GM19238 (cell line): ENCODE data around the gene JMJD1C.
"Not testable (repeated sequence)": the region's sequence is repeated elsewhere in the genome, so short reads cannot be mapped to it uniquely, and the experiment has no call there.

Experiments used
- DNase-seq: peaks from one replicate; pipeline ENCODE4 v3.0.0; 2011; ENCODE audit warnings: low spot score; ENCODE audit not compliant: insufficient read length

JMJD1C gene

GRCh38 chr10:63171255-63171855 lies 294.4 kb downstream of the JMJD1C start:
- DNase-seq = no peak

DNA sequence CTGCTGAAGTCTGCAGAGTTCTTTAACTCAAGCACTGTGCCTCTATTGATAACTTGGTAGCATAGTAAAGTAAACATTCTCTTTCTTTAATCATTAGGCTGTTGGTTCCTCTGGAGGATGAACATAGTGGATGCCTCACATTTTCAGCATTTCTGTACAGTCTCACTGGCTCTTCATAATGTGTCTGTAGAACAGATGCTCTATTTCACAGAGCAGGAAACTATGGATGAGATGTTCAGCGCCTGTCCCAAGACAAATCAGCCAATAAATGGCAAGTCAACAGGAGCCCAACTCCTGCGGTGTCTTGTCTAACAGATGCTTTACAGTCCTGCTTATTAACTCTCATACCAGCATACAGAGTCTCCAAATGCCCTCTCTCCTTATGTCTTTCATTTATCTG lies 296.2 kb downstream of the JMJD1C start:
- no peak for DNase-seq

DNA sequence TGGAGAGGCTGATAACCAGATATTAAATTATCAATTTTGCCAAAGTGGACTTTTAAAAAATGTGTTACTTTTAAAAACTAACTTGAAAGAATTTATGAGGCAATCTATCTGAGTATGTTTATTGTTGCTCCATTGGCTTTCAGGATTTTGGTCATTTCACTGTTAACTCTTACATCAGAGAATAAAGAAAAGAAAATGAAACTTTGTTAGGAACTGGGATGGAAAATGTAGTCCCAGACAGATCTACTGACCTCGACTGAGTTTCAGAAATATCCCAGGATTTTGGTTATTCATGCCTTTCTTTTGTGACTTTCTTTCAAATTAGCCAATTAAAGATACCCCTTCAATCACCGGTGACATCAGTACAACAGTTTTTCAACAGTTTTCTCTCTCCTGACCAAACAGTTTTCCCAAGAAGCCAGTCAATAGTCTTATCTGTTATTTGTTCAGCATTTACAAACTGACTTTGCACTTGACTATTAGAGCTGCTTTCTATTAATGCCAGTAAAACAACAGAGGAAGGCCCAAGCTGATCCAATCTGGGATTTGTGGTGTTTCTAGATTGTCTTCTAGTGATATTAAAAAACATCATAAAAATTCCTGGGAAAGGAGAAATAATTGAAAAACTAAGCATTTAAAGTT lies 296.8 kb downstream of the JMJD1C start:
- DNase-seq = no peak

DNA sequence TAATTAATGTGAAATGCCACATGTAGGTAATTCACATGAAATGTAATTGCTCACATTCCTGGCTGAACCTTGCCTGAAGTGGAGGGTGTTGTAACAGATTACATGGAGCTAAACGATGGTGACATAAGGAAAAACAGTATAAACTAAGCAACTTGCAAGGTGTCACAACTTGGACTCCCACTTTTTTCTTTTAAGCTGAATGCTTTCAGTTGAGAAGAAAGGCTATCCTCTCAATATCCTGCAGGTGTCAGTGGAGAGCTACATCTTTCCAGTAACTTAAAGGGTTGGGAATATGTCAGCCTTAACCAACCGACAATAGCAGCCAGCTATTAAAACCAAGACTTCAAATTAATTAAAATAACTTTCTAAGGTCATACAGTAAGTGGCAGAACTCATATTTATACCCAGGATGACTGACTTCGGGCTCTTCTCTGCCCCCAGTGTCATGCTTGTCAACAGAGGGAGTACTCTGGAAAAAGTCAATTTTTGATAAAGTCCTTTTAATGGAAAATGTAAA lies 299.0 kb downstream of the JMJD1C start:
- no peak for DNase-seq

GRCh38 chr10:63165249-63165648 lies 300.5 kb downstream of the JMJD1C start:
- DNase-seq = no peak

- no peak for DNase-seq
Measured at GRCh38 chr10:63164166-63164623, 301.6 kb downstream of the JMJD1C start.

DNA sequence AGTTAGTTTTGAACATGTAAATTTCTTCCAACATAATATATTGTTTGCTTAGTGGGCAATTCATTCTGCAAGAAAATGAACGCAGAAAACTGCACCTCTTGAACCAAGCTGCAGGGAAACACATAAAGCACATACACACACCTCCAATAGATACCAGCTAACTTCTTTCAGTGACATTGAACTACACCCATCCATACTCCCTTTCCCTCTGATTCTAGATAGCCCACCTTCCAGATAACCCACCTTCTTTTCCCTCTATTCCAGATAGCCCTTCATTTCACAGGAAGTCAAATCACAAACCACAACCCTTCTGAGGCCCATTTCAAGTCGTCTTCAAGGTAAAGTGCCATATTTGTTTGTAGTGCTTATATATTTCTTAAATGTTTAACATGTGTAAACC lies 304.2 kb downstream of the JMJD1C start:
- no peak for DNase-seq

DNA sequence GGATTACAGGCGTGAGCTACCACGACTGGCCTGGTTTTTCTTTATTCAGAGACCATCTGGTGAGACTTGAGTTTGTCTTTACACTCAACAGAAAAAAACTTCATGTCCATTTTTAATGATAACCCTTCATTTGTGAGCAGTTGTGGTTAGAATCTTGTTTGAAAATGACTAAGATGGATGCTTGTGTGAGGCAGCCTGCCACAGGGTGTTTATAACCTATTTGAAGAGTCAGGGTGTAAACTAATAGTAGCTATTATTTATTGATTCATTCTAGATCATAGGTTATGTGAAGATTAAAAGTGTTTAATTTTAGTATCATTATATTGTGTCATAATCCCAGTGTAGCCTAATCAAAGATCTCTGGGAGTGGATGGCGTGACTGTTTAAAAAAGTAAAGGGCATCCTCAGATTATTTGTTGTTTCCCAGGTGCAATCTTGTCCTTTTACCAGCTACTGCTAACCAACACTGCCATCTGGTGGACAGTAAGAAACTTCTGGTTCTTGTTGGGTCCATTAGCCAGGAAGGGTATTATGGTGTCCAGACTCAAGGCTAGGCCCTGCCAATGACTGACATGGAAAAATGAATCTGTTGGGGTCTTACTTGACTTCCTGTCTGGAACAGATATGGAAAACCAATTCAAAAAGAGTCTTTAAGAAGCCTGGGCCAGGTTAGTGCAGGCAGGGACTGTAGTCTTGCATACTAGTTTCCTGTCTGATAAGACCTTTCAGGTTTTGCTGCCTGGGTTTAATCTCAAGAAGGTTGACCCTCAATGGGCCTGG lies 307.7 kb downstream of the JMJD1C start:
- peak; percentile 28 for DNase-seq

DNA sequence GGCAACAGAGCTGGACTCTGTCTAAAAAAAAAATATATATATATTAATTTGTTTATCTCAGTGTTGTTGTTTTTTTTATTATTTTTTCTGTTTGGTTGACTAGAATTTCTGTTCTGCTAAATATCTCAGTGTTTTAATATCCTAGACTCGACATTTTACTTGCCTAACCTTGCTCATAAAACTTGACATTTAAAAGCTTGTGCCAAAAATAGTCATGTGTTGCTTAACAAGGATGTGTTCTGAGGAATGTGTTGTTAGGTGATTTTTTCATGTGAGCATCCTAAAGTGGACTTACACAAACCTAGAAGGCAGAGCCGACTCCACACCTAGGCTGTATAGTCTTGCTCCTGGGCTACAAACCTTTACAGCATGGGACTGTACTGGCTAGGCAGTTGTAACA lies 309.5 kb downstream of the JMJD1C start:
- no peak for DNase-seq

DNA sequence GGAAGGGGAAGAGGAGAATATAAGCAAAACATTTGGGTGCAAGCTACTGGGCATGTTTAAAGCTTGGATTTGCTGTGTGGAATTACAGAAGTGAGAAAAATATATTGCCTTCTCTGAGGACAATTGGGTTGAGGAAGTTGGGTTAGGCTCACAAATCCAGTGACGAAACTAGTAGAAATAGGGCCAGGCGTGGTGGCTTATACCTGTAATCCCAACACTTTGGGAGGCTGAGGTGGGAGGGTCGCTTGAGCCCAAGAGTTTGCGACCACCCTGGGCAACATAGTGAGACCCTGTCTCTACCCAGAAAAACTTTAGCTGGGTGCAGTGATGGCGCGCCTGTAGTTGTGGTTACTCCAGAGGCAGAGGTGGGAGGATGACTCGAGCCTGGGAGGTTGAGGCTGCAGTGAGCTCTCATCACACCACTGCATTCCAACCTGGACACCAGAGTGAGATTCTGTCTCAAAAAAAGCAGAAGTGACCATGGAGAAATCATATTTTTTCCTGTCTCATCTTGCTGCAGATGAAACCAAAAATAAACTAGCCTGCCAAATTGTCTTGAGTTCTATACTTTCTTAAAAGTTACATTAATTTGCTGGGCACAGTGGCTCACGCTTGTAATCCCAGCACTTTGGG lies 310.3 kb downstream of the JMJD1C start:
- no peak for DNase-seq

DNA sequence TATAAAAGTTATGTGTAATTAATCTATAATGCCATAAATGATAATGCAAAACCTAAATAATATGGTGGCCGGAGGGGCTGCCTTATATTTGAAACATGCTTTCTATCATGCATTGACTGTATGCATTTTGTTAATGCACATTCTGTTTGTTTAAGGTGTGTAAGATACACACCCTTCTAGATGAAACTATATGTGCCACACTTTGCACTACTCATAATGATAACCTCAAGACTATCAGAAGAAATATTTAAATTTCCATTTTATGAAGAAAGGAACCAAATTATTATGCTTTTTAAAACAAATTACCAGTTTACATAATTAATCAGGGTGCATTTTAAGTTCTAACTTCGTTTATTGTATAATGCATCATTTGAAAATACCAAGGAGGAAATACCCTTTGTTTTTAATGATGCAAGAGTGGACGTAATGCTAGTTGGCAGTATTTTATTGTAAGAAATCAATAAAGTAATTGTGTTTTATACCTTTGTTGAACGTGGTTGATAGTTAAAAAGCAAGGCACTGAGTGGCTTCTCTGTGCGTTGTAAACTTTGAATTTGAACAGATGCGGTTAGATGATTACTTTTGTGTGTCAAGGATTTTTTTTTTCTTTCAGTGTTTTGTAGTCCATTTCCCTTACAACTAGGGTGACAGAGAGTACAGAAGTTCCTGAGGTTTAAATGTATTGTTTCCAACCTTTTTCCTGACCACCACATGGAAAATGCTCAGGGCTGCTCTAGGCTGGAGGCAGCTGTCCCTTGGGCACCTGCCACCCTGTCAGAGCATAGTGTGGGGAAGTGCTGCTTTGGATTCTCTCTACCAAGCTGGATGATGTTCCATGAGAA lies 311.0 kb downstream of the JMJD1C start:
- no peak for DNase-seq

- DNase-seq = not testable (repeated sequence)
Measured at GRCh38 chr10:63153868-63154545, 311.8 kb downstream of the JMJD1C start.

DNA sequence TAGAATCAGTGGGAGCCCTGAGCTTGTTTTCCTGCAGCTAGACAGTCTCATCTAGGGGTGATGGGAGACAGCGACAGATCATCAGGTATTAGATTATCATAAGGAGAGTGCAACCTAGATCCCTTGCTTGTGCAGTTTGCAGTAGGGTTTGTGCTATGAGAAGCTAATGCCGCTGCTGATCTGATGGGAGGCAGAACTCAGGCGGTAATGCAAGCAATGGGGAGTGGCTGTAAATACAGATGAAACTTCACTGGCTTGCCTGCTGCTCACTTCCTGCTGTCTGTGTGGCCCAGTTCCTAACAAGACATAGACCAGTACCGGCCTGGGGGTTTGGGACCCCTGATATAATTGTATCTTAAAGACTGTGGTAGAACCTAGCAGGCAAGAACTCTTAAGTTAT lies 315.0 kb downstream of the JMJD1C start:
- DNase-seq = no peak

GRCh38 chr10:63146503-63146902 lies 319.3 kb downstream of the JMJD1C start:
- no peak for DNase-seq

DNA sequence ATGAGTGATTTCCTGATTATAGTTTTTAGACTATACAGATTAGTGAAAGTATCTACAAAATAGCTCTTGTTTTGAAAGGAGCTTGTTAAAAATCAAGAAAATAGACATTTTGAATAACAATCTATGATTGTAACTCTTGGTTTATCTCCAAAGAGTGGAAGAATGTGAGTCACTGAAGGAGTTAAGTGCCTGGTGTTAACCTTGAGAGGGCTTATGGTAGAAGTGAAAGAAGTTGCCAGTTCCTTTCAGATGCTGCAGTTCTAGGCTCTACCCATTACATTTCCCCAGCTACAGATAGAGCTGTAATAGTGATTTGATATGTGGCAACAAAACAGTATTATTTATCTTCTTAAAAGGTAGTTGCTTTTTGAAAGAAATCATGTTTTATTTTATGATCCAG lies 320.0 kb downstream of the JMJD1C start:
- no peak for DNase-seq

- DNase-seq = no peak
Measured at GRCh38 chr10:63143987-63144386, 321.8 kb downstream of the JMJD1C start.

DNA sequence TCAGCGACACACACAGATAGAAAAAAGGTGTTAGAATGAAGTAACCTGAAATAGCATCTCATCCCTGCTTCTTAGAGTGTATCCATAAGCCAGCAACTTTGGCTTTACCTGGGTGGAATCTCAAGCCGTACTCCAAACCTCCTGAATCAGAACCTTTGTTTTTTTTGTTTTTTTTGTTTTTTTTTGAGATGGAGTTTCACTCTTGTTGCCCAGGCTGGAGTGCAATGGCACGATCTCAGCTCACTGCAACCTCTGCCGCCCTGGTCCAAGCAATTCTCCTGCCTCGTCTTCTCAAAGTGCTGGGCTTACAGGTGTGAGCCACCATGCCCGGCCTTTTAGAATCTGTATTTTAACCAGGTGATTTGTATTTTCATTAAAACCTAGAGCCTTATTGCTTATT lies 323.6 kb downstream of the JMJD1C start:
- no peak for DNase-seq

DNA sequence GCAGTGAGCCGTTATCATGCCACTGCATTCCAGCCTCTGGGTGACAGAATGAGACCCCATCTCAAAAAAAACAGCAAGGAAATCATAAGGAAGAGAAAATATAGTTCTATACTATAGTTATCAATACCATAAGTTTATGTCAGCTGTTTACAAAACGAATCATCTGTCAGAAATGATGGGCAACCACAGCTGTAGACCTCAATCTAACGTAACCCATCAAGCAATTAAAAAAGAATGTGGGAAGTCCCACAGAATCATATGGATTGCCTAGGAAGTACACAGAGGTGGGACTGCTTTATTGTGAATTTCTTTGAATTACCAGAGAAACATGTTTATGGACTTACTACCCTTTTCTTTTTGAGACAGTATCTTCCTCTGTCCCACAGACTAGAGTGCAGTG lies 325.7 kb downstream of the JMJD1C start:
- DNase-seq = no peak

GRCh38 chr10:63137306-63137705 lies 328.5 kb downstream of the JMJD1C start:
- no peak for DNase-seq

DNA sequence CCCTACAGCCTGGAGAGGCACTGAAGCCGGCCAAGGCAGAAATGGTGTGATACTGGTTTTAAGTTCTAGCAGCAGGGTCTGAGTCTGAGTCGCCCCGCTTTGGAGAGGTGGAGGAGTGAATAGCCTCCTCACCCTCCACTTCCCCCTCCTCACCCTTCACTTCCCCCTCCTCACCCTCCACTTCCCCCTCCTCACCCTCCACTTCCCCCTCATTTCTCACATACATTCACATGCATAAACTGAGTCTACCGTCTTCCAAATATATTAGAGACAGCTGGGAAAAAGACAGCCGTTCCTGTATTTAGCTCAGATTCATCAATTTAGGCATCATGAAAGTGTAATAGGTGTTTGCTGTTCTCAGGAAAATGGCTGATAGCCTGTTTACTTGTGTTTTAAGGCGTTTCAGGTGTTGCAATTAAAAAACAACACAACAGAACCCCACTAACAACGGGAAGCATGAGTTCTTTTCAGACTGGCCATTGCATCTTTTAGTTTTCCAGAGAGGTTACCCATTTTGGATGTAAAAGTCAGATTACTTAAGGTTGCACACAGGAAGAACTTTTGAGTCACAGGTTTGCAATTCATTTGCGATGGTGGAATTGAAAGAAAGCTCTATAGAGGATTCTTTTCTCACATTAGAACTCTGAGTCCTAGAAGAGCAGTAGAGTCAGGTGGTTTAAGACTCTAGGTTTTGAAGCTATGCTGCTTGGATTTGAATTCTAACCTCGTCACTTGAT lies 331.8 kb downstream of the JMJD1C start:
- no peak for DNase-seq
